Activated CD8-positive, alpha-beta T cell treated with anti-CD3 and anti-CD28 coated beads, Interleukin-2, amount 10 ng/mL, durations not matched to agents 7 days and 5 days (primary cell): ENCODE results near the gene FZR1. TPM values are rescaled to one million over a fixed set of nuclear protein-coding genes. Genes with fewer than 3 reads are reported as not detected.
"Not testable (repeated sequence)": the region's sequence is repeated elsewhere in the genome, so short reads cannot be mapped to it uniquely, and the experiment has no call there.

Experiments used
- ATAC-seq: fragments of 150-1000 bp; cut with Tn5 transposase; one replicate; pipeline ENCODE4 v1.10.0; 2021; ENCODE audit warnings: moderate library complexity
- CTCF ChIA-PET: fragments of 350-600 bp; sonication (Branson Sonifier 250); formaldehyde crosslinking; loops from one replicate; lab custom pipeline; 2021; ENCODE audit warnings: antibody characterized with exemption; lab: Charles Lee
- POLR2A ChIA-PET: fragments of 350-600 bp; sonication (Branson Sonifier 250); formaldehyde crosslinking; loops from one replicate; lab custom pipeline; 2021; ENCODE audit warnings: antibody characterized with exemption; lab: Charles Lee
- DNase-seq: peaks from one replicate; pipeline ENCODE4 v3.0.0-alpha.2; 2020
- H3K27ac Mint-ChIP-seq: one replicate; pipeline ENCODE4 v1.8.0; 2021; ENCODE audit warnings: mild to moderate bottlenecking, mixed read lengths
- H3K27me3 Mint-ChIP-seq: one replicate; pipeline ENCODE4 v1.8.0; 2021; ENCODE audit warnings: low read depth, mixed read lengths
- H3K36me3 Mint-ChIP-seq: one replicate; pipeline ENCODE4 v1.8.0; 2021; ENCODE audit warnings: low read depth, mixed read lengths
- H3K4me1 Mint-ChIP-seq: one replicate; pipeline ENCODE4 v1.8.0; 2021; ENCODE audit warnings: low read depth, mixed read lengths
- H3K4me3 Mint-ChIP-seq: one replicate; pipeline ENCODE4 v1.8.0; 2021; ENCODE audit warnings: mild to moderate bottlenecking, mixed read lengths
- H3K9me3 Mint-ChIP-seq: one replicate; pipeline ENCODE4 v1.8.0; 2022; ENCODE audit warnings: mixed read lengths; ENCODE audit not compliant: insufficient read depth
- total RNA-seq, 2 experiments: library from RNA; stranded (reverse); gene quantifications; one replicate each; pipeline ENCODE4 v1.2.3, GENCODE V29; 2021

The FZR1 gene
- total RNA-seq, 2 experiments from 2014 or later, result 72.7 to 81.6 TPM

DNA sequence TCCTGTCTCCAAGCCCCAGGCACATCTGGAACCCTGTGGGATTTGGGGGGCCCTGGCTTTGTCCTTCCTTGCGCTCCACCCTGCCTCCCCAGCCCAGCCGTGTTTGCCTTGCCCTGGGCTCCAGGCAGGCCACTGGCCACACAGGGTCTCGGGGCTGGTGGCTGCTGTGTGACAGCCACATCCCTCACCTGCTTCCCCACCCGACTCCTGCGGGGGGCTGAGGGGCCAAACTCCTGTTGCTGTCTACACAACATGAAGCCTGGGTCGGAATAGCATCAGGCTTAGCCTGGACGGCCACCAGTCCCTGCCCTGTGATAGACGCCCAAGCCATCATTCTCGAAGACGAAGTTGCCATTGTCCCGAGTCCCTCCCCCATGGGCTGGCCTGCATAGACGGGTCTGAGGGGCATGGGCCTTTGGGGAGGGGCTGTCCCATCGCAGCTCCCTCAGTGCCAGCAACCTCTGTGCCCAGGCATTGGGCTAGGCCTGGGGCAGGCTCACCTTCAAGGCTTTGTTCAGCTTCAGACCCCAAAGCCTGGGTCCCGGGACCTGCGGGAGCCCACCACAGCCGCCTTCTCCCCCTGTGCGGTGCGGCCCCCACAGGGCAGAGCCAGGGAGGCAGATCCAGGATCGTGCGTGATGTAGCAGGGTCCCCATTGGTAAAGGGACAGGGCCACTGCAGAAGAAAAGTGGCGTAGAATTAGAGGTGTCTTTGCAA lies 17.4 kb downstream of the FZR1 start:
- Mint-ChIP-seq H3K4me3 (no peak overlapping the region), H3K27ac (no peak overlapping the region), H3K9me3 (no peaks in the 10 kb centered on the region), H3K36me3 (peaks cover 24% of the 10 kb centered on the region), H3K27me3 (no peaks in the 10 kb centered on the region), H3K4me1 (peaks cover 3% of the 10 kb centered on the region)
- ChIA-PET POLR2A (no interaction called here), CTCF (no interaction called here)
- no peak for DNase-seq
- ATAC-seq, result no peak

DNA sequence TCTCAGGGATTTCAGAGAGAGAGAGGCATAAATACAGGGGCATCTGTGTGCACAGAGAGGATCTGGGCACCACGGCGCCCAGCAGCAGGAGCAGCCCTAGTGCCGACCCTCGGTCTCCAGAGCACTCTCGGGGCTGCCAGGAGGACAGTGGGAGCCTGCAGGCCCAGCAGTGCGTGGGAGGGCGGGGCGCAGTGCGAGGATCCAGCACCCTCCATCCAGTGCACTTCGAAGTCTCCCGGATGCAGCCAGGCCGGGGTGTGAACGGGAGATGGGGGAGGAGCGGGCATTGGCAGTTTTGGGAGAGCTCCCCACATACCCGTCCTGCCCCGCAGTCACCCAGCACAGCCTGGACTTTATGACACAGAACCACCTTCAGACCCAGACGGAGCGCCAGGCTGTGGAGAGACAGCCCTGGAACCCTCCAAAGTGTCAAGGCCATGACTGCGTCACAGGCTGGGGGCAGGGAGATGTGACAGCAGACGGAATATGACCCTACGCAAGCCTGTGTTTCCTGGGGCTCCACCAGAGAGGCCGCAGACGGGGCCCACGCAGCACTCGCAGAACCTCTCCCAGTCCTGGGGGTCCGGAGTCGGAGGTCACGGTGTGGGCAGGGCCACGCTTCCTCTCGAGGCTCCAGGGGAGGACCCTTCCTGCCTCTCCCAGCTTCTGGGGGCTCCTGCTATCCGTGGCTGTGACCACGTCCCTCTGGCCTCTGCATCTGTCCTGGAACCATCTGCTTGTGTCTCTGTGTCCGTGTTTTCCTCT lies 18.1 kb downstream of the FZR1 start:
- Mint-ChIP-seq H3K9me3 (no peaks in the 10 kb centered on the region), H3K36me3 (peaks cover 20% of the 10 kb centered on the region), H3K27ac (no peak overlapping the region), H3K4me3 (no peak overlapping the region), H3K27me3 (no peaks in the 10 kb centered on the region), H3K4me1 (peaks cover 3% of the 10 kb centered on the region)
- DNase-seq (no peak), ATAC-seq (no peak)
- ChIA-PET POLR2A (no interaction called here), CTCF (no interaction called here)

DNA sequence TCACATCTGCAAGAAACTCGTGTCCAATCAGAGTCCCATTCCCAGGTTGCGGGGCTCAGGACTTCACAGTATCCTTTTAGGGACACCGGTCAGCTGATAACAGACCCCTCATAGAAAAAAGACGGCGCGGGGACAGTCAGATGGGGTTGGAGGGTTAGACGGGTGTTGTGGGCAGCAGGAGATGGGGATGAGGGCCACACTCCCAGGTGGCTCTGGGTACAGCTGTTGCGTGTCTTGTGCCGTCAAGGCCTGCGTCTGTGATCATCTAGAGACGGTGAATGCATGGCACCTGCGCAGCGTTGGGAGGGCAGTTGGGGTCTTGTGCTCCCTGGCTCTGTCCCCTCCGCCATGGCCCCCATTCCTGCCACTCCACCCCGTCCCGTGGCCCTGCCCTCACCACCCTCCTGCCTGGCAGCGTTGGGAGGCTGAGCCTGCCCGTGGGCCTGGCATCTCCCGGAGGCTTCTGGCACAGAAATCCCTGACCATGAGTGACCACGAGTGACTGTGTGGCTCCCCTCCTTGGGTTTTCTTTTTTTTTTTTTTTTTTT lies 18.9 kb downstream of the FZR1 start:
- Mint-ChIP-seq H3K4me1 (peaks cover 3% of the 10 kb centered on the region), H3K27me3 (no peaks in the 10 kb centered on the region), H3K9me3 (no peaks in the 10 kb centered on the region), H3K4me3 (no peak overlapping the region), H3K27ac (no peak overlapping the region), H3K36me3 (peaks cover 20% of the 10 kb centered on the region)
- POLR2A ChIA-PET, result no interaction called here
- CTCF ChIA-PET, result no interaction called here
- no peak for ATAC-seq
- no peak for DNase-seq

DNA sequence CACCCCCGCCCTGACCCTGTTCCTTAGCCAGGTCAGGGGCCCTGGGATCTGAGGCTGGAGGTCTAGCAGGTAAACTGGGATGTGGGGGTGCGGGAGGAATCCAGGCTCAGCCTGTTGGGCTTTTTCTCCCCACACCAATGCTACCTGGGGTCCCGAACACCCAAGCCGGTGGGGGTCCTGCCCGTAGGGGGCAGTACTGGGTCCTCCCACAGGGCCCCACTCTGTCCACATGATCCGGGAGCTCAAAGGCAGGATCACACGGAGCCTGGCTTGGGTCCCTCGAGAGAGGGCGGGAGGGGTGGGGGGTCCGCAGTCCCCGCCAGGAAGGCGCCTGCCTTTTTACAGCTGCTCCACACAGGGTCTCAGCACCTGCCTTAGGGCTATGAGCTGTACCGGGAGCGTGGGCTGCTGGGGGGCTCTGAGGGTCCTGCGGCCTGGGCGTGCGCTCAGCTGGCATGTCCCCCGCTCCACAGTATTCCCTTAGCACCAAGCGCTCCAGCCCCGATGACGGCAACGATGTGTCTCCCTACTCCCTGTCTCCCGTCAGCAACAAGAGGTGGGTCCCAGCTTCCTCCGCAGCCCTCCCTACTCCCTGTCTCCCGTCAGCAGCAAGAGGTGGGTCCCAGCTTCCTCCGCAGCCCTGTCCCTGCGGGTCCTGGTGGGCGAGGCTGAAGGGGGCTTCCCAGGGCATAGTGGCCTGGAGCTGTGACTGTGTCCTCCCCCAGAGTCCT lies 20.6 kb downstream of the FZR1 start:
- Mint-ChIP-seq H3K9me3 (no peaks in the 10 kb centered on the region), H3K36me3 (peaks cover 18% of the 10 kb centered on the region), H3K4me1 (no peaks in the 10 kb centered on the region), H3K4me3 (no peak overlapping the region), H3K27me3 (no peaks in the 10 kb centered on the region), H3K27ac (no peak overlapping the region)
- ATAC-seq (no peak), DNase-seq (no peak)
- ChIA-PET CTCF (interaction anchor here (0.7 kb wide), 1 partner anchor 200 kb away, joined by 3 read pairs; no protein-coding TSS in a partner anchor), POLR2A (no interaction called here)

DNA sequence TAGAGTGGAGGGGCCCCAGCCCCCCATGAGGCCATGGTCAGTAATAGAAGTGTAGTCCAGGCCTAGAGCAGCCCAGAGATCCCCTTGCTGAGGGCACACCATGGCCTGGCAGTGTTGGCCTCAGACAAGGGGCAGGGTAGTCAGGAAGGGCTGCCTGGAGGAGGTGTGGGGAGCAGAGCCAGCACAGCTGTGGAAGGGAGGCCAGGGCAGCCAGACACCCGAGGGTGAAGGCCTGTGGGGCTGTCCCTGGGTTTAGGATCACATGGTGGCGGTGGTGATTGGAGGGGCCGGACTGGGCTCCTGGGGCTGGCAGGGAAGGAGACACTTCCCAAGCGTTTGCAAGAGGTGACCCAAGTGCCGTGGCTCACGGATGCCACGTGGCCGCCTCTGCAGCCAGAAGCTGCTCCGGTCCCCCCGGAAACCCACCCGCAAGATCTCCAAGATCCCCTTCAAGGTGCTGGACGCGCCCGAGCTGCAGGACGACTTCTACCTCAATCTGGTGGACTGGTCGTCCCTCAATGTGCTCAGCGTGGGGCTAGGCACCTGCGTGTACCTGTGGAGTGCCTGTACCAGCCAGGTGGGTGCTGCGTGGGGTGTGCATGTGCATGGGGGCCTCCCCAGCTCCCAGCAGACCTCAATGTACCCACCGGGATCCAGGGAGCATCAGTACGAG lies 21.3 kb downstream of the FZR1 start:
- CTCF ChIA-PET, result no interaction called here
- Mint-ChIP-seq H3K36me3 (peaks cover 16% of the 10 kb centered on the region), H3K9me3 (no peaks in the 10 kb centered on the region), H3K4me1 (no peaks in the 10 kb centered on the region), H3K27me3 (no peaks in the 10 kb centered on the region), H3K4me3 (no peak overlapping the region), H3K27ac (no peak overlapping the region)
- no peak for ATAC-seq
- DNase-seq, result no peak
- POLR2A ChIA-PET, result no interaction called here

DNA sequence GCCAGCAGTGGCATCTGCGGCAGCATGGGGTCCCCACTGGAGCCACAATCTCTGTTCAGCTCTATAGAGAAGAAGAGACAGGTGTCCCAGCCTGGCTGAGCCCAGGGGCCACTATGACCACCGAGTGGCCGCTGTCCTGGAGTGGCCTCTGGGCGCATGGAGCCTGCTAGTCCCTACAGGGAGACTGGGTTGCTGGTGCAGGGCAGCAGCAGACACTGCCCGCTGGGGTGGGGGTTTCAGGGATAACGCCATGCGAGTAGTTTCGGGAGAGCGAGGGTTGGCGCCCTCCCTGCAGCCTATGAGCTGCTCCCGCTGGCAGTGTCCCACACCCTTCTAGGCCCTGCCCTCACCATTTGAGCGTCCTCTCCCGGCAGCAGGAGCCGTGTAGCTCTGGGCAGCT lies 22.0 kb downstream of the FZR1 start:
- ChIA-PET CTCF (no interaction called here), POLR2A (no interaction called here)
- H3K9me3 Mint-ChIP-seq, result no peaks in the 10 kb centered on the region
- no peak for DNase-seq
- peaks cover 18% of the 10 kb centered on the region for H3K36me3 Mint-ChIP-seq
- no peaks in the 10 kb centered on the region for H3K4me1 Mint-ChIP-seq
- ATAC-seq, result no peak
- no peak overlapping the region for H3K4me3 Mint-ChIP-seq
- no peaks in the 10 kb centered on the region for H3K27me3 Mint-ChIP-seq
- H3K27ac Mint-ChIP-seq, result no peak overlapping the region

DNA sequence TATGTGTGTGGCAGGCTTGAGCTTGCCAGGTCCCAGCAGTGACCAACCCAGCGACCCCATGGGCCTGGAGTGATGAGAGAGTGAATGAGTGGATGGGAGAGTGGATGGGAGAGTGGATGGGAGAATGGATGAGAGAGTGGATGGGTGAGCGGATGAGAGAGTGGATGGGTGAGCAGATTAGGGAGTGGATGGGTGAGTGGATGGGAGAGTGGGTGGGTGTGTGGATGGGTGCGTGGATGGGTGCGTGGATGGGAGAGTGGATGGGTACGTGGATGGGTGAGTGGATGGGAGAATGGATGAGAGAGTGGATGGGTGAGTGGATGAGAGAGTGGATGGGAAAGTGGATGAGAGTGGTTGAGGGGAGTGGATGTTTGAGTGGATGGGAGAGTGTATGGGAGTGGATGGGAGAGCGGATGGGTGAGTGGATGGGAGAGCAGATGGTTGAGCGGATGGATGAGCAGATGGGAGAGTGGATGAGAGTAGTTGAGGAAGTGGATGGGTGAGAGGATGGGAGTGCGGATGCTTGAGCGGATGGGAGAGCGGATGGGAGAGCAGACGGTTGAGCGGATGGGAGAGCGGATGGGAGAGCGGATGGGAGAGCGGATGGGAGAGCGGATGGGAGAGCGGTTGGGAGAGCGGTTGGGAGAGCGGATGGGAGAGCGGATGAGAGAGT lies 22.6 kb downstream of the FZR1 start:
- ATAC-seq (no peak), DNase-seq (no peak)
- H3K9me3 Mint-ChIP-seq, result no peaks in the 10 kb centered on the region
- no peaks in the 10 kb centered on the region for H3K4me1 Mint-ChIP-seq
- no peak overlapping the region for H3K27ac Mint-ChIP-seq
- ChIA-PET CTCF (no interaction called here), POLR2A (no interaction called here)
- H3K36me3 Mint-ChIP-seq, result peaks cover 21% of the 10 kb centered on the region
- H3K27me3 Mint-ChIP-seq, result no peaks in the 10 kb centered on the region
- no peak overlapping the region for H3K4me3 Mint-ChIP-seq

DNA sequence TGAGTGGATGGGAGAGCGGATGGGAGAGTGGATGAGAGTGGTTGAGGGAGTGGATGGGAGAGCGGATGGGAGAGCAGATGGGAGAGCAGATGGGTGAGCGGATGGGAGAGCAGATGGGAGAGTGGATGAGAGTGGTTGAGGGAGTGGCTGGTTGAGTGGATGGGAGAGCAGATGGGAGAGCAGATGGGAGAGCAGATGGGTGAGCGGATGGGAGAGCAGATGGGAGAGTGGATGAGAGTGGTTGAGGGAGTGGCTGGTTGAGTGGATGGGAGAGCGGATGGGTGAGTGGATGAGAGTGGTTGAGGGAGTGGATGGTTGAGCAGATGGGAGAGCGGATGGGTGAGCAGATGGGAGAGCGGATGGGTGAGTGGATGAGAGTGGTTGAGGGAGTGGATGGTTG lies 23.2 kb downstream of the FZR1 start:
- H3K4me1 Mint-ChIP-seq, H3K27me3 Mint-ChIP-seq, ATAC-seq, H3K4me3 Mint-ChIP-seq, DNase-seq, POLR2A ChIA-PET, CTCF ChIA-PET, H3K27ac Mint-ChIP-seq, H3K9me3 Mint-ChIP-seq: not testable (repeated sequence)
- H3K36me3 Mint-ChIP-seq, result peaks cover 19% of the 10 kb centered on the region

DNA sequence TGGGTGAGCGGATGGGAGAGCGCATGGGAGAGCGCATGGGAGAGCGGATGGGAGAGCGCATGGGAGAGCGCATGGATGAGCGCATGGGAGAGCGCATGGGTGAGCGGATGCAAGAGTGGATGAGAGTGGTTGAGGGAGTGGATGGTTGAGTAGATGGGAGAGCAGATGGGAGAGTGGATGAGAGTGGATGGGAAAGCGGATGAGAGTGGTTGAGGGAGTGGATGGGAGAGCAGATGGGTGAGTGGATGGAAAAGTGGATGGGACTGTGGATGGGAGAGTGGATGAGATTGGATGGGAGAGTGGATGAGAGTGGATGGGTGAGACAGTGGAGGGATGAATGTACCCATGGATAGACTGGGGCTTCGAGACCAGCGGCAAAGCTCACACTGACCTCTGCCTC lies 24.3 kb downstream of the FZR1 start:
- CTCF ChIA-PET, result no interaction called here
- H3K4me1 Mint-ChIP-seq, result no peaks in the 10 kb centered on the region
- H3K4me3 Mint-ChIP-seq, result no peak overlapping the region
- DNase-seq (no peak), ATAC-seq (no peak)
- POLR2A ChIA-PET, result no interaction called here
- no peak overlapping the region for H3K27ac Mint-ChIP-seq
- H3K9me3 Mint-ChIP-seq, result no peaks in the 10 kb centered on the region
- no peaks in the 10 kb centered on the region for H3K27me3 Mint-ChIP-seq
- peaks cover 26% of the 10 kb centered on the region for H3K36me3 Mint-ChIP-seq

DNA sequence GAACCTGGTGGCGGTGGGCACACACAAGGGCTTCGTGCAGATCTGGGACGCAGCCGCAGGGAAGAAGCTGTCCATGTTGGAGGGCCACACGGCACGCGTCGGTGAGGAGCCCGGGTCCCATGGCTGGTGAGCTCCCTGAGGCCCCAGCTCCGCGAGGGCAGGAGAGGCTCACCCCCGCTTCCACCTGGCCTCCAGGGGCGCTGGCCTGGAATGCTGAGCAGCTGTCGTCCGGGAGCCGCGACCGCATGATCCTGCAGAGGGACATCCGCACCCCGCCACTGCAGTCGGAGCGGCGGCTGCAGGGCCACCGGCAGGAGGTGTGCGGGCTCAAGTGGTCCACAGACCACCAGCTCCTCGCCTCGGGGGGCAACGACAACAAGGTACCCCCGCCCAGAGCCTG lies 25.6 kb downstream of the FZR1 start:
- POLR2A ChIA-PET, result no interaction called here
- H3K4me1 Mint-ChIP-seq, result no peaks in the 10 kb centered on the region
- ATAC-seq (no peak), DNase-seq (no peak)
- no peak overlapping the region for H3K4me3 Mint-ChIP-seq
- H3K36me3 Mint-ChIP-seq, result peaks cover 32% of the 10 kb centered on the region
- H3K27me3 Mint-ChIP-seq, result no peaks in the 10 kb centered on the region
- H3K9me3 Mint-ChIP-seq, result no peaks in the 10 kb centered on the region
- CTCF ChIA-PET, result no interaction called here
- no peak overlapping the region for H3K27ac Mint-ChIP-seq

DNA sequence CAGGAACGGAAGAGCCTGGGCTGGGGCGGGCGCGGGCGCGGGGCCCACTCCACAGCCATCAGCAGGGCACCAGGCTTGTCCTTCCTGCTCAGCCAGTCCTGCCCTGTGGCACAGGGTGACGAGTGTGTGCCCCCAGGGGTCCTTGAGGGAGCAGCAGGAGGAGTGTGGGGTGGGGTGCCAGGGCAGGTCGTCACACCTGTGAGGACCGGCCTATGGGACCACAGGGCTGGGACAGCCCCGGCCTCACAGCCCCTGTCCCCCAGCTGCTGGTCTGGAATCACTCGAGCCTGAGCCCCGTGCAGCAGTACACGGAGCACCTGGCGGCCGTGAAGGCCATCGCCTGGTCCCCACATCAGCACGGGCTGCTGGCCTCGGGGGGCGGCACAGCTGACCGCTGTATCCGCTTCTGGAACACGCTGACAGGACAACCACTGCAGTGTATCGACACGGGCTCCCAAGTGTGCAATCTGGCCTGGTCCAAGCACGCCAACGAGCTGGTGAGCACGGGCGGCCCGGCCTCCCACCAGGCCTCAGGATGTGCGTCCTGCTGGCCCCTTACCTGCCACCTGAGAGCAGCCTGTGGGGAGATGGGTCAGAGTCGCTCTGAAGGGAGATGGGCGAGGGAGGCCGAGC lies 26.2 kb downstream of the FZR1 start:
- H3K9me3 Mint-ChIP-seq, result no peaks in the 10 kb centered on the region
- POLR2A ChIA-PET, result no interaction called here
- no peaks in the 10 kb centered on the region for H3K4me1 Mint-ChIP-seq
- peaks cover 28% of the 10 kb centered on the region for H3K36me3 Mint-ChIP-seq
- ATAC-seq, result no peak
- DNase-seq, result no peak
- CTCF ChIA-PET, result no interaction called here
- H3K27ac Mint-ChIP-seq, result no peak overlapping the region
- H3K4me3 Mint-ChIP-seq, result no peak overlapping the region
- H3K27me3 Mint-ChIP-seq, result no peaks in the 10 kb centered on the region
